GM12872 (cell line): Measurements from ENCODE around the gene HAUS7.

Experiments
- TF ChIP-seq, protein P1 (sequence below): IDR thresholded peaks from 3 replicates; pipeline ENCODE4 v1.5.1; 2011; ENCODE audit warnings: low read depth, mild to moderate bottlenecking, low read length, moderate library complexity; ENCODE audit not compliant: insufficient read depth

HAUS7 gene

DNA sequence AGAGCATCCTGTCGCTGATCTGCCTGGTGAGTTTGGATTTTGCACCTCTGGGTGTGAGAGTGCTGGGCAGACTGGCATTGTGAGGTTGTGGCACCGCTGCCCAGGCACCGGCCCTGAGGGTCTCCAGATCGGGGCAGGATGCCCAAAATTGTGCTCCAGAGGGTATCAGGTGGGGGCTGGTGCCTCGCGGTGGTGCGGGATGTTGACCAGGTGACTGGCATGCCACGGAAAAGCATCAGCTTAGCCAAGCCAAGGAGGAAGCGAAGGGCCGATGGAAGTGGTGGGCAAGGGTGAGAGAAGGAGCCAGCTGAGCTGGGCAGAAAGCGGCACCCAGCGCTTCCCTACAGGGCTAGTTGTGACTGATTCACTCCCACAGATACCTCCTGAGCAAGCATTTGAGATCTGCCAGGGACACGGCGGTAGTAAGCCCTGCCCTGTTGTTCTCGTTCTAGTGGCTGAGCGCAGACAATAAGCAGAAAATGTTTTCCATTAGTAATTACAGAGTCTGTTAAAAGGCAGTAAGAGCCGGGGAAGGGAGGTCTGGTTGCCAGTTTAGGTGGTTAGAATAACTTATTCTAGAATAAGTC, 58.3 kb downstream of the HAUS7 start:
- TF ChIP-seq, protein P1, sequence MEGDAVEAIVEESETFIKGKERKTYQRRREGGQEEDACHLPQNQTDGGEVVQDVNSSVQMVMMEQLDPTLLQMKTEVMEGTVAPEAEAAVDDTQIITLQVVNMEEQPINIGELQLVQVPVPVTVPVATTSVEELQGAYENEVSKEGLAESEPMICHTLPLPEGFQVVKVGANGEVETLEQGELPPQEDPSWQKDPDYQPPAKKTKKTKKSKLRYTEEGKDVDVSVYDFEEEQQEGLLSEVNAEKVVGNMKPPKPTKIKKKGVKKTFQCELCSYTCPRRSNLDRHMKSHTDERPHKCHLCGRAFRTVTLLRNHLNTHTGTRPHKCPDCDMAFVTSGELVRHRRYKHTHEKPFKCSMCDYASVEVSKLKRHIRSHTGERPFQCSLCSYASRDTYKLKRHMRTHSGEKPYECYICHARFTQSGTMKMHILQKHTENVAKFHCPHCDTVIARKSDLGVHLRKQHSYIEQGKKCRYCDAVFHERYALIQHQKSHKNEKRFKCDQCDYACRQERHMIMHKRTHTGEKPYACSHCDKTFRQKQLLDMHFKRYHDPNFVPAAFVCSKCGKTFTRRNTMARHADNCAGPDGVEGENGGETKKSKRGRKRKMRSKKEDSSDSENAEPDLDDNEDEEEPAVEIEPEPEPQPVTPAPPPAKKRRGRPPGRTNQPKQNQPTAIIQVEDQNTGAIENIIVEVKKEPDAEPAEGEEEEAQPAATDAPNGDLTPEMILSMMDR = no peak

DNA sequence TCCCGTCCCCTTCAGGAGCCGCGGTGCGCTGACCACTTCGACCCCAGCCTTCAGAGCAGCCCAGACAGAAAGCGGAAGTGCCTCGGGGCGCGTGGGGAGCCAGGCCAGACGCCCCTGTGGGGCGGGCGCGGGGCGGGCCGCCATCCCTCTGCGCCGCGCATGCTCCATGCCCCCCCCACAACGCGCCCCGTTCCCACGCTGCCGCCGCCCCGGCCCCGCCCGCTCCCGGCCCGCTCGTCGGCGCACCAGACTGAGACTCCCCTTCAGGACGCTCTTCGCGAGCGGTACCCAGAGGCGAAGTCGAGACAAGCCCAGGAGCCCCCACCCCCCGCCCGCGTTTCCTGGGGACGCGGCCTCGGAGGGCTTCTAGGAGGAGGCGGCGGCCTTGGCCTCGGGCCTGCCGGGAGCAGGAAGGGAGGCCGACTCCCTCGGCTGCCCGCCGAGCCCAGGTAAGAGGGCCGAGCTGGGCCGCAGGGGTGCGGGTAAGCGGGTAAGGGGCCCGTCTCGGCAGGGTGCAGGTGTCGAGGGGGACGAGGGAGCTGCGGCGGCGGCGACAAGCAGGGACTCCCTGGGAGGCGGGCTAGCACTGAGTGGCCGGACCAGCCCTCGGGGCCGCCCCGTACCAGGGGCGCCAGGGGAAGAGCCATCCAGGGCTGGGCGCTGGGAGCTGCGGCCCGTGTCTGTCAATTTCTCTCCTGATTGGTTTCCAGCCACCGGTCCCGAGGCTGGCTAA, 59.0 kb downstream of the HAUS7 start, which contains the start of gene ZFP92:
ZFP92 (plus strand) TSS at position 218 of the 733 bp plus-strand sequence. CDS start 6,851 bp downstream, outside the sequence.
- TF ChIP-seq, protein P1 = no peak

DNA sequence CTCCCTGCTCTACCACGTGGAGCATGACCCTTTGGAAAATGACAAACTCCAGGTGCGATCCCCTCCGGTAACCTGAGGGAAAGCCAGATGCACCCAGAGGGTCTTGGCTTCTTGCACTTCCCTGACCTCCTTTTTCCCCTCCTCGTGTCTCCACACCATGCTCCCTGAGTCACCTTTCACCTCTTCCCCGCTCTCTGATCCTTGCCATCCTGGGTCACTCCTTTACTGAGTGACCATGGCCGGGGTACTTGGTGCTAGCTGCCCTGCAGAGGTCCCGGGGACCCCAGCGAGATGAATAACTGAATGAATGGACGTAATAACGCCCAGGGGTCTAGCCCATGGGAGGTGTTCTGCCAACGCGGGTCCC, 59.5 kb downstream of the HAUS7 start:
- TF ChIP-seq, protein P1 = no peak

DNA sequence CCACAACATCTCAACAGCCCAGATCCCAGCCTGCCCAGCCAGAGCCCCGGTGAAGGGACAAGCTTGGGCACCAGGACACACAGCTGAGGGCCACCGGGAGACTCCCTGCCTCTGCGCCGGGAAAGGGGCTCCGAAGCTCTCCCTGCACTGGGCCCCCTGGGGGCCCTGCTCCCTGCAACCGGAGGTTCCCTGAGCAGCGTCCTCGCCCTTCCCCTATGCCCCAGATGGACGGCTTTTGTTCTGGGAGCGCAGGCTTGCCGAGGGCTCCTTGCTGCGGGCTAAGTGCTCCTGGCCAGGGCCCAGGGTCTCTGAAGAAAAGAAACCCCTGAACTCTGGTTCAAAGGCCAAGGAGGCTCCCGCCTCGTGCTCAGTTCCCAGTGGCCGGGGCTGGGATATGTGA, 60.0 kb downstream of the HAUS7 start:
- TF ChIP-seq, protein P1 = no peak

DNA sequence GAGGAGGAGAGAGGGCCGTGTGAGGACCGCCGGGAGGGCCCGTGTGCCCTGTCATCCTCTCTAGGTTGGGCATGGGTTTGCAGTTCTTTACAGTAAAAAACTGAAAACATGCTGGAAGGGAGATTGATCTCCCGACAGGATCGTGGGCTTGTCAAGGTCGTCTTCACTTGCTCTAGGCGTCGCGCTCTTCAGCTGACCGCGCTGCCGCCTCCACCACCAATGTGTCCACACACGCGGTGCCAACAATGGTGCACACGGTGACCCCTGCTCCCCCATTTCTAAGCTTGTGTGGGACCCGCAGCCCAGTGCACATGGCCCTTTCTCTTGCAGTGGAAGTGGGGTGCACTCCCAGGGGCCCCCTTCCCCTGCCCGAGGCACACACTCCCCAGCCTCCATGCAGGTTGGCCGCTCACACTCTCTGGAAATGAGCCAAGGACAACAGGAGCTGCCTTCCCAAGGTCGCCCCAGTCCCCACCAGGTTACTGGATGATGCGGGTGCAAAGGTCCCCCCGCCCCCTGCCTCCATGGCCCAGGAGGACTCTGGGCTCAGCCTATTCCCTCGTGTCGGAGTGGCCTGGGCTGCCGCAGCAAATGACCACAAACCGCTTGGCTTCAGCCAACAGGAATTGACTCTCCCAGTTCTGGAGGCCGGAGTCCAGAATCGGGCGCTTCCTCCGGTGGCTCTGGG, 60.8 kb downstream of the HAUS7 start:
- TF ChIP-seq, protein P1 = no peak

DNA sequence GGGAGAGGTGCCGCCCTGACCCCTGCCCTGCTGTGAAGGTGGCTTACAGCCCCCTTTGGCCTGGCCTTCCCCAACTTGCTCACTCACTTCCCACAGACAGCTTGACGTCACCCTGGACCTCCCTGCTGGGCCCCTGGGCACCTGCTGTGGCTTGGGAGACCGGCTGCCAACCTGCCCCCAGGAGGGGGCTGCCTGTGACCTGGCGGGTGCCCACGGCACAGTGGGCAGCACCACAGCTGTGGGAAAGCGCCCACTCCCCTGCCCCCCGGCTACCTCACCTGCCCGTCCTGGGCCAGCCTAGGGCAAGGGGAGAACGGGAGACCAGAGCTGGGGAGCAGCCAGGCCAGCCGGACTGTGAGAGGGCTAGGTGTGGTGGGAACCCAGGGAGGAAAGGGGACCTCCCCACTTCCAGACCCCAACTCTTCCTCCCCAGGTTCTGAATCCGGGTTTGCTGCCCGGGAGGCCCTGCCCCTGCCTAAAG, 61.5 kb downstream of the HAUS7 start:
- TF ChIP-seq, protein P1 = no peak

DNA sequence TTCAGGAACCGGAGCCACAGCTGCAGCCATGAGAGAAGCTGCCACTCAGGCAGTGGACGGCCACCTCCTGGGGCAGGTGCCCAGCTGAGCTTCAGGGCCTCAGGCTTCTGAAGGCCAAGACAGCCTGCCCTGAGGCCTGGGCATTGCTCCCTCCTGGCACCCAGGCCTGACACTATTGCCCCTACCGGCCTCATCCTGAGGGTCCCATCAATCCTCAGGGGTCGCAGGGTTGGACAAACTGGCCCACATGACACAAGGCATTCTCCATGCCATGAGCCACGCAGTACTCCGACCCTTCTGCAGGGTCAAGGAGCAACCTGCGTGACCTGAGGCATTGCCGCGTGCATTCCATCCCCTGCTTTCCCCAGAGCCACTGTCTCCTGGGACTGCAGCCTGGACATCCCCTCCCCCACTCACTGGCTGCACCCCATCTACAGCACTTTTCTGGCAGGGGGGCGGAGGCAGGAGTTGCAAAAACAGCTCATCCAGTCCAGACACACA, 62.1 kb downstream of the HAUS7 start:
- TF ChIP-seq, protein P1 = no peak
